Bladder microvascular endothelial cell (primary cell): ENCODE results near the gene KRTAP9-1. TPM values are rescaled to one million over a fixed set of nuclear protein-coding genes. Genes with fewer than 3 reads are reported as not detected.

ENCODE experiments used
- total RNA-seq: library from RNA; depleted of rRNA; stranded (reverse); fragments of >200 nt; gene quantifications from 2 replicates; pipeline ENCODE4 v1.2.3, GENCODE V29; 2014

KRTAP9-1 gene
- total RNA-seq, result not detected in 2 replicates

GRCh38 chr17:41189837-41190318 is at the start of gene KRTAP9-1:
Gene KRTAP9-1, plus strand, starts transcription at chr17:41189887. Its CDS starts 0 bp downstream, at chr17:41189887.

GRCh38 chr17:41140360-41141131 is 49.1 kb upstream of the KRTAP9-1 start, which contains the start of gene KRTAP4-6:
Gene KRTAP4-6, minus strand, starts transcription at chr17:41140544. Its CDS starts 57 bp downstream, at chr17:41140487.

GRCh38 chr17:41149652-41149985 is 40.1 kb upstream of the KRTAP9-1 start, which contains the start of gene KRTAP4-5:
Gene KRTAP4-5, minus strand, starts transcription at chr17:41149825. Its CDS starts 58 bp downstream, at chr17:41149767.

GRCh38 chr17:41160648-41161047 is 29.0 kb upstream of the KRTAP9-1 start, which contains the start of gene KRTAP4-4:
Gene KRTAP4-4, minus strand, starts transcription at chr17:41160748. Its CDS starts 57 bp downstream, at chr17:41160691.

GRCh38 chr17:41168121-41168520 is 21.6 kb upstream of the KRTAP9-1 start, which contains the start of gene KRTAP4-3:
Gene KRTAP4-3, minus strand, starts transcription at chr17:41168221. Its CDS starts 49 bp downstream, at chr17:41168172.

GRCh38 chr17:41177727-41178271 is 11.9 kb upstream of the KRTAP9-1 start, which contains the start of gene KRTAP4-2:
Gene KRTAP4-2, minus strand, starts transcription at chr17:41178221. Its CDS starts 57 bp downstream, at chr17:41178164.

GRCh38 chr17:41184480-41184961 is 5.2 kb upstream of the KRTAP9-1 start, which contains the start of gene KRTAP4-1:
Gene KRTAP4-1, minus strand, starts transcription at chr17:41184911. Its CDS starts 57 bp downstream, at chr17:41184854.

GRCh38 chr17:41226598-41227095 is 37.0 kb downstream of the KRTAP9-1 start, which contains the start of gene KRTAP9-2:
Gene KRTAP9-2, plus strand, starts transcription at chr17:41226648. Its CDS starts 7 bp downstream, at chr17:41226655.

GRCh38 chr17:41232399-41233105 is 42.9 kb downstream of the KRTAP9-1 start, which contains the start of gene KRTAP9-3:
Gene KRTAP9-3, plus strand, starts transcription at chr17:41232449. Its CDS starts 53 bp downstream, at chr17:41232502.

GRCh38 chr17:41237949-41238437 is 48.3 kb downstream of the KRTAP9-1 start, which contains the start of gene KRTAP9-8:
Gene KRTAP9-8, plus strand, starts transcription at chr17:41237999. Its CDS starts 53 bp downstream, at chr17:41238052.

Other genes starting within 250 kb of the KRTAP9-1 start
- not detected in 2 replicates for gene KRT39, start 222.9 kb upstream of the KRTAP9-1 start, total RNA-seq
- not detected in 2 replicates for gene KRT40, start 205.6 kb upstream of the KRTAP9-1 start, total RNA-seq
- gene KRTAP3-3, start 195.7 kb upstream of the KRTAP9-1 start, total RNA-seq, result not detected in 2 replicates
- gene KRTAP3-2, start 190.0 kb upstream of the KRTAP9-1 start, total RNA-seq, result 0.16 TPM in 1 of 2 replicates, not detected in the other
- gene KRTAP3-1, start 180.8 kb upstream of the KRTAP9-1 start, total RNA-seq, result not detected in 2 replicates
- gene KRTAP1-5, start 162.7 kb upstream of the KRTAP9-1 start, total RNA-seq, result not detected in 2 replicates
- not detected in 2 replicates for gene KRTAP1-4, start 159.7 kb upstream of the KRTAP9-1 start, total RNA-seq
- not detected in 2 replicates for gene KRTAP1-3, start 155.0 kb upstream of the KRTAP9-1 start, total RNA-seq
- not detected in 2 replicates for gene KRTAP1-1, start 148.4 kb upstream of the KRTAP9-1 start, total RNA-seq
- gene KRTAP2-1, start 142.6 kb upstream of the KRTAP9-1 start, total RNA-seq, result not detected in 2 replicates
- not detected in 2 replicates for gene KRTAP2-2, start 134.7 kb upstream of the KRTAP9-1 start, total RNA-seq
- gene KRTAP2-3, start 129.8 kb upstream of the KRTAP9-1 start, total RNA-seq, result not detected in 2 replicates
- gene KRTAP2-4, start 124.0 kb upstream of the KRTAP9-1 start, total RNA-seq, result not detected in 2 replicates
- not detected in 2 replicates for gene KRTAP4-7, start 105.7 kb upstream of the KRTAP9-1 start, total RNA-seq
- not detected in 2 replicates for gene KRTAP4-8, start 91.7 kb upstream of the KRTAP9-1 start, total RNA-seq
- not detected in 2 replicates for gene KRTAP4-16, start 87.7 kb upstream of the KRTAP9-1 start, total RNA-seq
- not detected in 2 replicates for gene KRTAP4-9, start 84.5 kb upstream of the KRTAP9-1 start, total RNA-seq
- gene KRTAP4-11, start 71.5 kb upstream of the KRTAP9-1 start, total RNA-seq, result not detected in 2 replicates
- gene KRTAP4-12, start 65.7 kb upstream of the KRTAP9-1 start, total RNA-seq, result not detected in 2 replicates
- gene KRTAP4-6, start 49.3 kb upstream of the KRTAP9-1 start, total RNA-seq, result not detected in 2 replicates
- gene KRTAP4-5, start 40.1 kb upstream of the KRTAP9-1 start, total RNA-seq, result not detected in 2 replicates
- not detected in 2 replicates for gene KRTAP4-4, start 29.1 kb upstream of the KRTAP9-1 start, total RNA-seq
- gene KRTAP4-3, start 21.7 kb upstream of the KRTAP9-1 start, total RNA-seq, result not detected in 2 replicates
- not detected in 2 replicates for gene KRTAP4-2, start 11.7 kb upstream of the KRTAP9-1 start, total RNA-seq
- not detected in 2 replicates for gene KRTAP4-1, start 5.0 kb upstream of the KRTAP9-1 start, total RNA-seq
- gene KRTAP9-2, start 36.8 kb downstream of the KRTAP9-1 start, total RNA-seq, result not detected in 2 replicates
- gene KRTAP9-3, start 42.6 kb downstream of the KRTAP9-1 start, total RNA-seq, result not detected in 2 replicates
- not detected in 2 replicates for gene KRTAP9-8, start 48.1 kb downstream of the KRTAP9-1 start, total RNA-seq
- not detected in 2 replicates for gene KRTAP9-4, start 59.8 kb downstream of the KRTAP9-1 start, total RNA-seq
- gene KRTAP9-9, start 65.5 kb downstream of the KRTAP9-1 start, total RNA-seq, result not detected in 2 replicates
- not detected in 2 replicates for gene KRTAP9-6, start 75.5 kb downstream of the KRTAP9-1 start, total RNA-seq
- gene KRTAP9-7, start 85.8 kb downstream of the KRTAP9-1 start, total RNA-seq, result not detected in 2 replicates
- gene KRTAP29-1, start 113.0 kb downstream of the KRTAP9-1 start, total RNA-seq, result not detected in 2 replicates
- gene KRTAP16-1, start 119.4 kb downstream of the KRTAP9-1 start, total RNA-seq, result not detected in 2 replicates
- not detected in 2 replicates for gene KRTAP17-1, start 125.8 kb downstream of the KRTAP9-1 start, total RNA-seq
- gene KRT33A, start 160.9 kb downstream of the KRTAP9-1 start, total RNA-seq, result not detected in 2 replicates
- gene KRT33B, start 179.9 kb downstream of the KRTAP9-1 start, total RNA-seq, result not detected in 2 replicates
- 0.44 and 0.49 TPM in 2 replicates for gene KRT34, start 192.4 kb downstream of the KRTAP9-1 start, total RNA-seq
- gene KRT31, start 207.7 kb downstream of the KRTAP9-1 start, total RNA-seq, result not detected in 2 replicates
- gene KRT37, start 234.7 kb downstream of the KRTAP9-1 start, total RNA-seq, result not detected in 2 replicates